HUES48 (cell line): ENCODE results near the gene ADAMTSL3.

Experiments used
- H3K27ac ChIP-seq: one replicate; pipeline ENCODE4 v1.7.0; 2013; ENCODE audit warnings: low read depth, low read length, inconsistent platforms
- H3K27me3 ChIP-seq: 2 replicates; pipeline ENCODE4 v1.6.1; 2013; ENCODE audit warnings: mild to moderate bottlenecking, low read length; ENCODE audit not compliant: control insufficient read depth, insufficient read depth
- H3K36me3 ChIP-seq: 2 replicates; pipeline ENCODE4 v1.6.1; 2013; ENCODE audit warnings: low read length; ENCODE audit not compliant: control insufficient read depth, insufficient read depth
- H3K4me1 ChIP-seq: 2 replicates; pipeline ENCODE4 v1.6.1; 2013; ENCODE audit warnings: mild to moderate bottlenecking, low read length; ENCODE audit not compliant: control insufficient read depth, insufficient read depth
- H3K4me3 ChIP-seq: 2 replicates; pipeline ENCODE4 v1.5.1; 2013; ENCODE audit warnings: mild to moderate bottlenecking, low read depth, low read length
- H3K9ac ChIP-seq: 2 replicates; pipeline ENCODE4 v1.6.1; 2013; ENCODE audit warnings: mild to moderate bottlenecking, low read depth, low read length, moderate library complexity
- H3K9me3 ChIP-seq: 2 replicates; pipeline ENCODE4 v1.6.1; 2013; ENCODE audit warnings: low read length; ENCODE audit not compliant: control insufficient read depth, insufficient read depth

The ADAMTSL3 gene

GRCh38 chr15:83653639-83654378 is at the start of gene ADAMTSL3:
Gene ADAMTSL3 (plus strand): TSS chr15:83654123. CDS start chr15:83655762, 1,639 bp downstream.
- Histone ChIP-seq H3K36me3 (no peaks in the 10 kb centered on the region), H3K9me3 (no peaks in the 10 kb centered on the region), H3K4me3 (peak within 1 kb of the TSS; percentile 64), H3K4me1 (no peaks in the 10 kb centered on the region), H3K27ac (no peak within 1 kb of the TSS), H3K27me3 (peaks cover 43% of the 10 kb centered on the region), H3K9ac (no peak within 1 kb of the TSS; the same call in 1 of the 2 replicates)

DNA sequence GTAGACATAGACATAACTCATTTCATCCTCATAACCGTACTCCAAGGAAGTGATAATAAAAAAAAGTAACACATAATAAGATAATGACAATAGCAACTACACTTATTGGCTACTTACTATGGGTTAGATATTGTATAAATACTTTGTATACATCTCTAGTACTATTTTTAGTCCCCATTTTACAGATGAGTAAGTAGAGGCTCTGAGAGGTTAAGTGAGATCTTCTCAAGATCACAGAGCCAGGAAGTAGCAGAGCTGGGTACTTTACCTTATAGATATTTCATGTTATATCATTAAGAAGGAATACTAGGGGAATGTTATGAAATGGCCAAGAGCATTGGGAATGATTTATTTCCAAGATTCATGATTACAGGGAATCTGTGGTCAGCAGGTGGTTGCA is 49.4 kb upstream of the ADAMTSL3 start:
- H3K4me1 ChIP-seq = no peaks in the 10 kb centered on the region
- no peak overlapping the region for H3K9ac ChIP-seq
- H3K36me3 ChIP-seq = no peaks in the 10 kb centered on the region
- H3K27me3 ChIP-seq = no peaks in the 10 kb centered on the region
- H3K27ac ChIP-seq = no peak overlapping the region
- H3K9me3 ChIP-seq = no peaks in the 10 kb centered on the region
- no peak overlapping the region for H3K4me3 ChIP-seq

- Histone ChIP-seq H3K9me3 (no peaks in the 10 kb centered on the region), H3K9ac (no peak overlapping the region), H3K27me3 (no peaks in the 10 kb centered on the region), H3K4me1 (no peaks in the 10 kb centered on the region), H3K36me3 (no peaks in the 10 kb centered on the region), H3K27ac (no peak overlapping the region), H3K4me3 (no peak overlapping the region)
Measured at GRCh38 chr15:83605111-83605945, 48.6 kb upstream of the ADAMTSL3 start.

- Histone ChIP-seq H3K4me1 (no peaks in the 10 kb centered on the region), H3K27me3 (no peaks in the 10 kb centered on the region), H3K9me3 (no peaks in the 10 kb centered on the region), H3K36me3 (no peaks in the 10 kb centered on the region), H3K4me3 (no peak overlapping the region), H3K27ac (no peak overlapping the region), H3K9ac (no peak overlapping the region)
Measured at GRCh38 chr15:83610132-83610531, 43.8 kb upstream of the ADAMTSL3 start.

DNA sequence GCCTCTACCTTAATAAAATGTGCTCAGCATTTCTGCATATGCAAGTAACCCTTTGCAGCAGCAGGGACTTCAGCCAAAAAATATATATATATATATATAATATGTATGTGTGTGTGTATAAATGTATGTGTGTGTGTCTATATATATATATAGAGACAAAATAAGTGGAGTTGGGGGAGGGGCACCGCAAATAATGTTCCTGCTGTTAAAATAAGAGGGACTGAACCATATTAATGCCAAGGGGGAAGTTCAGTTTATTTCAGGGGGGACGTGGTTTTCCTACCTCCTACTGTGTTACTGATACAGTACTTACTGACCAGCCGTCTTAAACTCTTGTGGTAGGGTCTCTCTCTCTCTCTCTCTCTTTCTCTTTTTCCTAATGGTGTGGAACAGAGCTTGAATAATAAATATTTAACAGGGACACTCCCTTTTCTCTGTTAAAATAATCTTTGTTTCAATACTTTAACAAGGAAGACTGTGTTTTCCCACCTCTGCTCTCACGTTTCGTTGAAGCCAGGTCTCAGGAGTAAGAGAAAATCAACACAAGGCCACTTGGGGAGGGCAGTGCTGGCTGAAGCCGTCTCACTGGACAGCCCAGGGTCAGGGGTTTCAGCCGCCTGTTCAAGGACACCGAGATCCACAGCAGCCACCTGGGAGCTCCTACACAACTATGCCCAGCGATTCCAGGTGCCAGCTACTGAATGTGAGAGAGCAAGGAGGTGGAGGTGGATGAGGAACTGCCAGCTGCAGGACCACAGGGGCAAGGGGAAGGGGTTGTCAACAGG is 42.8 kb upstream of the ADAMTSL3 start:
- Histone ChIP-seq H3K4me1 (no peaks in the 10 kb centered on the region), H3K27me3 (no peaks in the 10 kb centered on the region), H3K4me3 (no peak overlapping the region), H3K27ac (no peak overlapping the region), H3K9me3 (no peaks in the 10 kb centered on the region), H3K36me3 (no peaks in the 10 kb centered on the region), H3K9ac (no peak overlapping the region)

- H3K9me3 ChIP-seq = no peaks in the 10 kb centered on the region
- H3K27me3 ChIP-seq = no peaks in the 10 kb centered on the region
- no peak overlapping the region for H3K4me3 ChIP-seq
- no peaks in the 10 kb centered on the region for H3K4me1 ChIP-seq
- no peaks in the 10 kb centered on the region for H3K36me3 ChIP-seq
- no peak overlapping the region for H3K27ac ChIP-seq
- H3K9ac ChIP-seq = no peak overlapping the region
Measured at GRCh38 chr15:83612226-83612625, 41.7 kb upstream of the ADAMTSL3 start.

- Histone ChIP-seq H3K27me3 (no peaks in the 10 kb centered on the region), H3K9ac (no peak overlapping the region), H3K4me1 (no peaks in the 10 kb centered on the region), H3K36me3 (no peaks in the 10 kb centered on the region), H3K9me3 (no peaks in the 10 kb centered on the region), H3K4me3 (no peak overlapping the region), H3K27ac (no peak overlapping the region)
Measured at GRCh38 chr15:83612898-83613635, 40.9 kb upstream of the ADAMTSL3 start.

- H3K36me3 ChIP-seq = no peaks in the 10 kb centered on the region
- H3K27ac ChIP-seq = no peak overlapping the region
- H3K27me3 ChIP-seq = no peaks in the 10 kb centered on the region
- H3K4me1 ChIP-seq = no peaks in the 10 kb centered on the region
- no peaks in the 10 kb centered on the region for H3K9me3 ChIP-seq
- H3K4me3 ChIP-seq = no peak overlapping the region
- H3K9ac ChIP-seq = no peak overlapping the region
Measured at GRCh38 chr15:83613714-83614113, 40.2 kb upstream of the ADAMTSL3 start.

DNA sequence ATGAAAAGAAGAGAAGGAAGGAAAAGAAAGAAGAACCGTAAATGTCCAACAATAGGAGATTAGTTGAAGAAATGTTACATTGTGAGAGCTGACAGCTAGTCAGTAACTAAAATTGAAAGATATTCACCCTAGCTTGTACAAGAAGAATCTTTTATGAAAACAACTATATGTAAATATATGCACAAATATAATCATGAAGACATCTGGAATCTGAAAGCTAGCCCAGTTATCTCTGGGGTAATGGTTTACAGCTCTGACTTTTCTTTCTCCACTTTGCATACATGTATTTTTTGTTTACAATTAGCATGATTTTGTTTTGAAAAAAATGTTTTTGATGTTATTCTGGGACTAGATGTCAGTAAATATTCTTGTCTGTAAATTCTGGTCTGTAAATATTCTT is 37.1 kb upstream of the ADAMTSL3 start:
- H3K27ac ChIP-seq = no peak overlapping the region
- H3K4me3 ChIP-seq = no peak overlapping the region
- no peaks in the 10 kb centered on the region for H3K36me3 ChIP-seq
- no peak overlapping the region for H3K9ac ChIP-seq
- H3K27me3 ChIP-seq = no peaks in the 10 kb centered on the region
- no peaks in the 10 kb centered on the region for H3K4me1 ChIP-seq
- H3K9me3 ChIP-seq = no peaks in the 10 kb centered on the region

DNA sequence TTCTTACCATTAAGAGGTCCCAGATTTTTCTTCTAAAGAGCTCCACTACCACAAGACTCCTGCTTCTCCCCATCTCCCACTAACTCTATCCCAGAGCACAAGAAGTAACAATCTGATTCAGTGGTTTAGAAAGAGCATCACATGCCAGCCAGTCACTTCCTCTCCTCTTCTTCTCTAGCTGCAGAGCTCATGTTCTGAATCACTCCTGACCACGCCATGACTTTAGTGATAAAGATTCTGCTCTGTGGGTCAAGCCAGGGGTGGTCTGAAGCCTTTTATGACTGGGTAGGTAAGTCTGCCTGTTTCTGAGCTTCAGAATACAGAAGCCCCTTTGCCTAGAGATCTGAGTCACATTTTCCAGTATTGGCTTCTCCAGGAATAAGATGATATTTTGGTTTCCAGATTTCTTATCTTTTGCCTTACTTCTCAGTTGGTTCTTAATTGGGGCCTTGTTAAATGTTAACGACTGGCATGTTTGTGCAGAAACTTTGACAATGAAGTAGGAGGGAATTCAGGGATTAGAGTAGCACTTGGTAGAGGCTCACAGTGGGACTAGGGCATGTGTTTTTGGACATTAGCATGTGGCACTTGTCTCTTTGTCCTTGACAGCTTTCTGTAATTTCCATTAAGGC is 27.6 kb upstream of the ADAMTSL3 start:
- no peaks in the 10 kb centered on the region for H3K27me3 ChIP-seq
- no peaks in the 10 kb centered on the region for H3K4me1 ChIP-seq
- H3K27ac ChIP-seq = no peak overlapping the region
- H3K4me3 ChIP-seq = no peak overlapping the region
- H3K9me3 ChIP-seq = peaks cover 8% of the 10 kb centered on the region; the same call in 1 of the 2 replicates
- no peak overlapping the region for H3K9ac ChIP-seq
- H3K36me3 ChIP-seq = no peaks in the 10 kb centered on the region
